BJ (cell line): Measurements from ENCODE around the gene RASSF9. TPM values are rescaled to one million over a fixed set of nuclear protein-coding genes. Genes with fewer than 3 reads are reported as not detected.
A peak's percentile ranks its signal among the peaks of the same experiment; 100 is the strongest.

ENCODE experiments used
- CTCF ChIA-PET: fragments of 350-600 bp; formaldehyde crosslinking; extraction: SDS; loops from one replicate; lab custom pipeline; 2021; ENCODE audit warnings: antibody characterized with exemption, inconsistent platforms; lab: Yijun Ruan, JAX
- POLR2A ChIA-PET: fragments of 300-600 bp; sonication (Branson Sonifier 250); formaldehyde crosslinking; extraction: SDS; loops from one replicate; lab custom pipeline; 2021; ENCODE audit warnings: antibody characterized with exemption; lab: Charles Lee
- DNase-seq: peaks from one replicate; pipeline ENCODE4 v3.0.0-alpha.2; 2011; ENCODE audit warnings: low read depth
- H3K27me3 ChIP-seq: 2 replicates; pipeline ENCODE4 v1.6.0; 2011; ENCODE audit warnings: low read length; ENCODE audit not compliant: control insufficient read depth, insufficient read depth
- H3K36me3 ChIP-seq: 2 replicates; pipeline ENCODE4 v1.5.1; 2011; ENCODE audit warnings: low read length; ENCODE audit not compliant: control insufficient read depth, insufficient read depth
- H3K4me3 ChIP-seq: 2 replicates; pipeline ENCODE4 v1.5.1; 2011; ENCODE audit warnings: low read depth, mild to moderate bottlenecking, control low read depth, low read length
- polyA plus RNA-seq: library from polyadenylated mRNA; depleted of rRNA; stranded (reverse); fragments of >200 nt; gene quantifications from 2 replicates; pipeline ENCODE4 v1.2.3, GENCODE V29; 2011
- TF ChIP-seq, protein P1 (sequence below): IDR thresholded peaks from 2 replicates; pipeline ENCODE4 v1.5.1; 2011; ENCODE audit warnings: low read depth, mild to moderate bottlenecking, control low read depth, inconsistent platforms, low read length, moderate library complexity; ENCODE audit not compliant: insufficient read depth

Gene RASSF9
- polyA plus RNA-seq, 1 experiment, result 0.09 TPM

DNA sequence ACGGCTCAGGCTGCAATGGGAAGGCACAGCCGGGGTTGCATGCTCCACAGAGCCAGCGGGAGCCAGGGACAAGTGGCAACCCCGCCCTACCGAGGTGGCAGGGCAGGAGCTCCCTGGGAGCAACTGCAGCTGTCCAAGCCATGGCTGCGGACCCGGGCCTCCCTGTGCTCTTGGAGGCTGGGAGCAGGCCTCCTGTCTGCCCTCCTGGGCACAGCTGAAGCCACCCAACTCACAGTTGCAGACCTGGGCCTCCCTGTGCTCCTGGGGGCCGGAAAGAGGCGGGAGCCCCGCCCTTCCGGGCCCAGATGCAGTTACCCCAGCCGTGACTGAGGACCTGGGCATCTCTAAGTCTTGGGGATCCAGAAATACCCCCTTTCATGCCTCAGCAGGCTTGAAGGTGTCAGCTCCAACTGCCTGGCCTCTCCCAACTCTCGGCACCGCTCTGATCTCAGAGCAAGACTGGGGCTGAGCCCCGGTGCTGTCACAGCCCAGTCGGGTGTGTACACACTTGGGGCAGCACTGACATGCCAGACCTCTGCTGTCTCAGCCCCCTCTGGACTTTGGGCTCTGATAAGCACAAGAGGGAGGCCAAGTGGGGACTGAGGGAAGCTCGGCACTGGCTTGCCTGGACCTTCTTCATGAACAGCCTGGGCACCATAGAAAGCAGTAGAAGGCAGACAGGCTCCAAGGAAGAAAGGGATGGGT, 7.5 kb upstream of the RASSF9 start:
- no peak overlapping the region for H3K4me3 ChIP-seq
- ChIA-PET CTCF (interaction anchor here (2.6 kb wide), 1 partner anchor 23 kb away, joined by 7 read pairs; no protein-coding TSS in a partner anchor), POLR2A (no interaction called here)
- no peaks in the 10 kb centered on the region for H3K36me3 ChIP-seq
- no peaks in the 10 kb centered on the region for H3K27me3 ChIP-seq
- TF ChIP-seq, protein P1, sequence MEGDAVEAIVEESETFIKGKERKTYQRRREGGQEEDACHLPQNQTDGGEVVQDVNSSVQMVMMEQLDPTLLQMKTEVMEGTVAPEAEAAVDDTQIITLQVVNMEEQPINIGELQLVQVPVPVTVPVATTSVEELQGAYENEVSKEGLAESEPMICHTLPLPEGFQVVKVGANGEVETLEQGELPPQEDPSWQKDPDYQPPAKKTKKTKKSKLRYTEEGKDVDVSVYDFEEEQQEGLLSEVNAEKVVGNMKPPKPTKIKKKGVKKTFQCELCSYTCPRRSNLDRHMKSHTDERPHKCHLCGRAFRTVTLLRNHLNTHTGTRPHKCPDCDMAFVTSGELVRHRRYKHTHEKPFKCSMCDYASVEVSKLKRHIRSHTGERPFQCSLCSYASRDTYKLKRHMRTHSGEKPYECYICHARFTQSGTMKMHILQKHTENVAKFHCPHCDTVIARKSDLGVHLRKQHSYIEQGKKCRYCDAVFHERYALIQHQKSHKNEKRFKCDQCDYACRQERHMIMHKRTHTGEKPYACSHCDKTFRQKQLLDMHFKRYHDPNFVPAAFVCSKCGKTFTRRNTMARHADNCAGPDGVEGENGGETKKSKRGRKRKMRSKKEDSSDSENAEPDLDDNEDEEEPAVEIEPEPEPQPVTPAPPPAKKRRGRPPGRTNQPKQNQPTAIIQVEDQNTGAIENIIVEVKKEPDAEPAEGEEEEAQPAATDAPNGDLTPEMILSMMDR, result no peak
- no peak for DNase-seq

DNA sequence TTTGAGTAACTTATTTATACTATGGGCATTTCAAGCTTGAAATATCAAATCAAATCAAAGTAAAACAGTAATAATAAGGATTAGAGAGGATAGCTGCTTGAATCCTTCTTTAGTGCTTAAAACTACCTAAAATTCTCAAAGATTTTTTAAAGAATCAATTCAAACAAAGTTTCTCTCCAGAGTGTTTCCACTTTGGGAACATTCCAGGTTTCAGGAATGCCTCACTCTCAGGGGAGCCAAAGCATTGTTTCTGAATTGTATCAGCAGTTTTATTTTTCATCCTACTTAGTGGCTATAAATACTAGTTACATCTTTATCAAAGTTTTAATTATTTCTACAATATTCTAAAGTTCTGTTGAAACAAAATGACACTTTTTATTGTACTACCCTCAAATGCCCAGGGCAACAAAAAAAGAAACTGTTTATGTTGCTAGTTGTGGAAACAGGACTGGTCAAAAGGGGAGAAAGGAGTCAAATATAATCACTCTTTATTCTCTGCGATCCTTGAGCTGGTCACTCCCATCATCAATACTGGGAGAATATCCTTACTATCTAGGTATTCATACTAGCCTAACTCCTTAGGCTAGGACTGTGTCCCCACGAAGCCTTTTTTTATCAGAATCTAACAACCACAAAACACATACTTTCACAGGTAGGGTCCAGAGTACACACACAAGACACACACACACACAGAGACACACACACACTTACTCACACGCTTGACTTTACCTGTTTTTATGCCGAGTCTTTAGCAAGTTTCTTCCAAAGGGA, 598 bp downstream of the RASSF9 start:
- H3K36me3 ChIP-seq, result no peaks in the 10 kb centered on the region
- no peak for DNase-seq
- TF ChIP-seq, protein P1, result no peak
- H3K27me3 ChIP-seq, result no peaks in the 10 kb centered on the region
- ChIA-PET POLR2A (no interaction called here), CTCF (interaction anchor here (0.8 kb wide), 1 partner anchor 14 kb away, joined by 3 read pairs; no protein-coding TSS in a partner anchor)
- peak overlapping the region; percentile 18 for H3K4me3 ChIP-seq

DNA sequence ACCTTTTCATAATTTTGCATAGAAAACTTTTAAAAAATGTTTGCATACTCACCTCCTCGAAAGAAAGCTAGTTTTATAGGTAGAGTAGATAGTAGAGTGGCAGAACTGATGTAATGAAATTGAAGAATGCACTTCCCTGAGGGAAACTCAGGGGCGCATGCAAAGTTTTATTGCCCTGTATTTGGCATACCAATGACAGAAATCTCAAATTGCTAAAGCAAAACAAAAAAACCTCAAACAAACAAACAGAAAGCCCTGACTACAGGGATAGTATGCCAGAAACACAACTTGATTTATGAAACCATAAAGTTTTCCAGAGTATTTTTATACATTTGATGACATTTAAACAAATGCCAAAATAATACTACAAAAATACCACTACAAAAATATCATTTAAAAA, 1.8 kb downstream of the RASSF9 start:
- ChIA-PET POLR2A (no interaction called here), CTCF (no interaction called here)
- H3K27me3 ChIP-seq, result no peaks in the 10 kb centered on the region
- no peaks in the 10 kb centered on the region for H3K36me3 ChIP-seq
- TF ChIP-seq, protein P1, result no peak
- no peak for DNase-seq
- no peak overlapping the region for H3K4me3 ChIP-seq

DNA sequence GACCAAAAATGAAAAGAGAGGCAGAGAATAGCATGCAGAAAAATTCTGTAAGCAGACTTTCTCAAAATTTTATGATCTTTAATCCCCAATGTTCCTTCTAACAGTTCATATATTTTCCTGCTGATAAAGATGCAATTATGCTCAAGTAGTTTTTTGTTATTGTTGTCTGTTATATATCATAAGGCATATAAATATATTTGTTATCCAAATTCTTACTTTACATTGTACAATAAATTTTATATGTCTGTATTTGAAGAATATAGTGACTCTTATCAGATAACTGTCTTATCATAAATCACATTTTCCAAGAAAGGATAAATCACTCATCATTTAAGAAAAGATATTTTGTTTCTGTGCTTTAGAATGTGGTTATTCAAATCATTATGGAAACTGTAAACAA, 2.6 kb downstream of the RASSF9 start:
- TF ChIP-seq, protein P1, result no peak
- no peak overlapping the region for H3K4me3 ChIP-seq
- no peaks in the 10 kb centered on the region for H3K27me3 ChIP-seq
- H3K36me3 ChIP-seq, result no peaks in the 10 kb centered on the region
- ChIA-PET POLR2A (no interaction called here), CTCF (no interaction called here)
- DNase-seq, result no peak

DNA sequence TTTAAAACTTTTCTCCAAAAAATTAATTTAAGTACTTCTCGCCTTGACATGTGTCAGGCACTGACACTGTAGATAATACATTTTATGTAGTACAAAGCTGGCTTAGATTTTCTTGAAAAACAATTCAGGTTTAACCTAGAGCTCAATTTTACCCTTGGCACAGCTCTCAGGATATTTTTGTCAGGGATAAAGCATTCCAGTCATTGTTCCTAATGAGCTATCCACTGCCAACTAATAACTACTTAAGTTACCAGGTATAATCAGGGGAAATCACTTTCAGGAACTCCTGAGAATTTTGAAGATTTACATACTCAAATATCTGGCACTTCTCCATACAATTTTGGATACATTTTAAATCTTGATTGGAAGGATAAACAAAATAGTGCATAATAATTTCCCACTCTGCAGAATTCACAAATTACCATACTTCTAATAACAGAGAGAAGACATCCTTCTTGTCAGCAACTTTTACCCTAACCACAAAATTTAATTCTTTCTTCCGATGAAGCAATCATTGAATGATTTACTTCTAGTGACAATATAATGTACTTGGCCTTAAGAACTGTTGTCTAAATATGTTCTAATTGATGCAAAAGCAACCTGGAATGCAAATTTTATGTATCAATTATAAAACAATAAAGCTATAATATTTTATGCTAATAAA, 4.8 kb downstream of the RASSF9 start:
- Histone ChIP-seq H3K27me3 (no peaks in the 10 kb centered on the region), H3K4me3 (no peak overlapping the region), H3K36me3 (no peaks in the 10 kb centered on the region)
- CTCF ChIA-PET, result no interaction called here
- DNase-seq, result no peak
- TF ChIP-seq, protein P1, result no peak
- POLR2A ChIA-PET, result no interaction called here
